GM12801 (cell line): Measurements from ENCODE around the gene ATP6V0D1.

Source experiments
- CTCF ChIP-seq: IDR thresholded peaks from one replicate; pipeline ENCODE4 v1.5.1; 2011; ENCODE audit warnings: control low read depth; ENCODE audit not compliant: insufficient read length; ENCODE audit errors: extremely low read depth

ATP6V0D1 gene

GRCh38 chr16:67458121-67458641 lies 22.8 kb downstream of the ATP6V0D1 start:
- TF ChIP-seq CTCF = no peak

- TF ChIP-seq CTCF = no peak
These were observed 23.3 kb downstream of the ATP6V0D1 start for GRCh38 chr16:67457611-67458010.

GRCh38 chr16:67456391-67457081 lies 24.4 kb downstream of the ATP6V0D1 start:
- TF ChIP-seq CTCF = no peak

GRCh38 chr16:67454852-67455251 lies 26.1 kb downstream of the ATP6V0D1 start:
- TF ChIP-seq CTCF = no peak

DNA sequence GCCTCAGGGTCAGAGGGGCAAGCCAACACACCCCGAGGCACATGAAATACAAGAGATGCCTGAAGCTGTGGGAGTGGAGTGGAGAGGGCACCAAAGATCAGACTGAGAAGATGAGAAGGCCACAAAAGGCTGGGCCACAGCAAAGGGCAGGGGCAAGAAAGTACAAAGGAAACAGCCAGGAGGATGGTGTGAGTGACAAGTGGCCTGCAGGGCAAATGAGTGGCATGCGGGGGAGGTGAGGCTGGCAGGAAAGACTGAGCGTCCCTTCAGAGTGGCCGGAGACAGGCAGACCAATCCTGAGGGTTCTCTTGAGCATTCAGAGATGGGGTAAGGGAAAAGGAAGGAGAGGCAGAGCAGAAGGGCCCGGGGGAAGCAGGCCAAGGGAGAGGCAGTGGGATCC lies 26.9 kb downstream of the ATP6V0D1 start:
- no peak for TF ChIP-seq CTCF

- no peak for TF ChIP-seq CTCF
These were observed 29.1 kb downstream of the ATP6V0D1 start for GRCh38 chr16:67451704-67452435.

- no peak for TF ChIP-seq CTCF
These were observed 29.8 kb downstream of the ATP6V0D1 start for GRCh38 chr16:67451061-67451703.
